NCI-H1436 (cell line): ENCODE data around the gene THAP3.

Experiments used
- DNase-seq: peaks from one replicate; lab custom pipeline; 2025; lab: John Stamatoyannopoulos, UW

THAP3 gene

DNA sequence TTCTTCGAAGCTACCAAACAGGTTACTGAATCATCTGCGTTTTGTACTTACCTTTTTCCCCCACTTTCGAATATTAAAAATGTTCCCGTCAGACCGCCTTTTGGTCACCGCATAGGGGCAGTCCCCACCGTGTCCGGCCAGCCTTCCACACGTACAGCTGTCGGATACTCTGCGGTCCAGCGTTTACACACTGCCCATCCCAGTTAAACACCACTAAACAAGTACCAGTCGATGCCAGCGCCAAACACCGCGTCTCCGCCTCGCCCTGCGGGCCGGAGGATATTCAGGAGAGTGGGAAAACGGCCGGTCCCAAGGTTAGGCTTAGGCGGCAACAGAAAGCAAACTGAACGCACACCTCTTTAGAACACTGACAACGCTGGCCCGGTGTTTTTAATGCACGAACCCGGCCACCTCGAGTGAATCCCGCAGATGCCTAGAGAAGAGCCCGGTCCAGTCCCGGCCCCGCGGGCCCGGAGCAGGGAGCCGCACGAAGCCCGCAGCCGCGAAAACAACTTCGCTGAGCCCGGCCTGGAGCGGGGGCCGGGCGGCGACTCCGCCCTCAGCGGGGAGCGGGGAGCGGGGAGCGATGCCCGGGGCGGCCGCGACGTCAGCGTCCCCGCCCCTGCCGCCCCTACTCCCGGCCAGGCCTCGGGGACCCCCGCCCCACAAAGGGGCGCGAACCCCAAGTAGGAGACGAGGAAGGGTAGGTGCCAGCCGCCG is 11.9 kb upstream of the THAP3 start:
- DNase-seq: no peak

GRCh38 chr1:6613361-6614018 is 11.2 kb upstream of the THAP3 start, which contains the start of gene PHF13:
TSS of gene PHF13 (plus strand) at chr1:6613731. CDS start at chr1:6614067, 336 bp downstream.
- DNase-seq: peak; percentile 98

GRCh38 chr1:6614019-6614928 is 10.4 kb upstream of the THAP3 start:
- no peak for DNase-seq

GRCh38 chr1:6614929-6615785 is 9.5 kb upstream of the THAP3 start:
- DNase-seq: no peak

- no peak for DNase-seq
Measured at GRCh38 chr1:6619045-6619444, 5.6 kb upstream of the THAP3 start.

DNA sequence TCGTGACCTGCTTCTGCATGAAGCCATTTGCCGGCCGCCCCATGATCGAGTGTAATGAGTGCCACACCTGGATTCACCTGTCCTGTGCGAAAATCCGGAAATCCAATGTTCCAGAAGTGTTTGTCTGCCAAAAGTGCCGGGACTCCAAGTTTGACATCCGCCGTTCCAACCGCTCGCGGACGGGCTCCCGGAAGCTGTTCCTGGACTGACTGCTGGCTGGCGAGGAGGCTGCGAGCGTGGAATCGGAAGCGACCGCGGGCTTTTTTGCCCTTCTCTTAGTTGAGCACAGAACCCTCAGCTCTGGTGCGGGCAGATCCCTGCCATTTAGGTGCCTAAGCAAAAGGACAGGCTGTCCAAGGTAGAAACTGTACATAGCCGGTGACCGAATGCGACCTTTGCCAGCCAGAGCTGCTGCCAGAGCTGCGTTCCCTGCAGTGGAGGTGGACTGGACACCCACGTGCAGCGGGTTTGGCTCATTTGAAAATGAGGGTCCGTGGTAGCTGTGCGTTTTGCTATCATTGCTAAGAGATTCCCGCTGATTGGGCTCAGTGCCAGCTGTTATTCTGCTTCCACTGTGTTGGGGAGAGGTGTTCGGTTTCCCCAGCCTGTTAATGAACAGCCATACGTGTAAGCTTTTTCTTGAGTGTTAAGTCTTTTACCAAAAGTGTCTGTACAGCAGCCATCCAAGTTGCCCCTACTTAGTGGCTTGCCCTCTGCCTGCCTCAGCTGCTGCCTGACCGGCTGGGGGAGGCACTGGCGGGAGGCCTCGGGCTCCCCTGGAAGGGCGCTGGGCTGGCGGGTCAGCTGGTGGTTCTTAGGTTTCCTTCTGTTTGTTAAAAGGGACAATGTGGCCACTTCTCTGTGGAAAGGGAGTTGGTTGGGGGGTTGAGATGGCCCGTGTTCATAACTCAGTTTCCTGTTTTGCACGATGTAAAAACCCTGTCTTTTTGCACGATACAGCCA is 3.0 kb upstream of the THAP3 start:
- no peak for DNase-seq

DNA sequence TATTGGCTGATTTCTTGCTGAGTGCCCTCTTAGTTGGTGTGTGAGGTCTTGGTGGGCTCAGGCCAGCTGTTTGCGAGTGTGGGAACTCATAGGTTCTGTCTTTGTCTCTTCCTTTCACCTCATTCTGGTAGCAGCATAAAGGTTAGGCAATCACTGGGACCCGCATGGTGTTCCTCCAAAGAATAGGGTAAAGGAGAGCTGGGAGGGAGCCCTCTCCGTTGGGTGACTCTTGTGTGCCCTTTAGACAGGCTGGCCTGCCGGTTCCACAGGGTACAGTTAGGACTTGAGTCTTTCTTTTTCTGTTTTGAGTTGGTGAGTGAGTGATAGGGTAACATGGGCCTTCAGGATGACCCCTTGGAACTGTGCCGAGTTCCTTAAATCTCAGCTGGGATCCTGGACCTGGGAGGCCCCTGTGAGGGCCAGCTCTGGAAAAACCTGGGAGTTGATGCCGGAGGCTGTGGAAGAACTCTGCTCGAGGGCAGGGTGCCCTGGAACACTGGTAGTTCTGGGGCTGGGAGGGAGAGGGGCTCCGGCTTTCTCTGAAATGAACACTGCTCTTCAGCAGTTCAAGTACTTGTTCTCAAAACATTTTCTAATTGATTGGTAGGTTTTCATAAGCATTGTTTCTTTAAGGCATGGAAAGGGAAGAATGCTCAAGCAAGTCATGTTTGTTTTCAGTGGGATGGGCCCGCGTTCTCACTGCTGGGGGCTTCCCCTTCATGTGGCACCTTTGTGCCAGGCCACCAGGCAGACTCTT is 2.1 kb upstream of the THAP3 start:
- DNase-seq: no peak

DNA sequence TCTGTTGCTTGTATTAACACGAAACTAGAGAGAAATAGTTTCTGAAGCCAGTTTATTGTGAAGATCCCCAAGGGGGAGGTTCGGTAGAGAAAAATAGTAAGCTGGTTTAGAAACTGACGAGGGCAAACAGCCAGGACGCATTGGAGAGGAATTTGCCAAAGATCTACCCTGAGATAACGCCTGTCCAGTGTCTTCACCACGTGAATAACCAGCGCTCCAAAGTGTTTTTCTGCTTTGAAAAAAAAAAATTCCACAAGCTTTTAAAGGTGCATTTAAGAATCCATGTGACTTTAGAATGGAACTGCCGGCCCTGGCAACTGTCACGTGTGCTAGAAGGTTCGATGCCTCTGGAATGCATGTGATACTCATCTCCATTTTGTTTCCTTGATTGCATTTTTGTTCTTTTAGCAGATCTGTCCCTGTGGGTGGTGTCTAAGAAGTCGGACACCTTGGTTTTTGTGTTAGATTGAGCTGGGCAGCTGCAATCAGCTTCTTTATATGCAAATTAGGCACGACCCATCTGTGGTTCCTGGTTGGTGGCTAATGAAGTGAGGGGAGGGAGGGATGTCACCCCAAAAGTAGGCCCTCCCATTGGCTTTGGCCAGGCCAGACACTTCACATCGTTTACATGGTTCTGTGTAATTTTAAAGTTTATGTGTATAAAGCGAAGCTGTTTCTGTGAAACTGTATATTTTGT is 1.3 kb upstream of the THAP3 start:
- no peak for DNase-seq

- DNase-seq: peak; percentile 21
Measured at GRCh38 chr1:6625584-6626149, 999 bp downstream of the THAP3 start.

DNA sequence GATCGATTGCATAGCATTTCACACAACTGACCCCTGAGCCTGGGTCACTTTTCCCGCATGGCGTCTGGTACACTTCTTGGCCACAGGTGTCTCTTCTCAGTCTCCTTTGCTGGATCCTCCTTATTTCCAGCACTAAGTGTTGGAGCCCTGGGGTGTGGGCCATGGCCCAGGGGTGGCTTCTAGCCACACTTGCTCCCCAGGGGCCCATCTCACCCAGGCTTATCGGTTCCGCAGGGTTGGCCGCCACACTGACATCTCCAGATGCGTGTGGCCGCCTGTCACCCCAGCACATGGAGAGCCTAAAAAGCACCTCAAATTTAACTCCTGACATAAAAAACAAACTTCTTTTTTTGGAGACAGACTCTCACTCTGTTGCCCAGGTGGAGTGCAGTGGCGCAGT is 2.4 kb downstream of the THAP3 start:
- no peak for DNase-seq

GRCh38 chr1:6627841-6628545 is 3.3 kb downstream of the THAP3 start:
- no peak for DNase-seq

GRCh38 chr1:6628971-6629479 is 4.4 kb downstream of the THAP3 start:
- DNase-seq: no peak

GRCh38 chr1:6630027-6630426 is 5.4 kb downstream of the THAP3 start:
- no peak for DNase-seq

DNA sequence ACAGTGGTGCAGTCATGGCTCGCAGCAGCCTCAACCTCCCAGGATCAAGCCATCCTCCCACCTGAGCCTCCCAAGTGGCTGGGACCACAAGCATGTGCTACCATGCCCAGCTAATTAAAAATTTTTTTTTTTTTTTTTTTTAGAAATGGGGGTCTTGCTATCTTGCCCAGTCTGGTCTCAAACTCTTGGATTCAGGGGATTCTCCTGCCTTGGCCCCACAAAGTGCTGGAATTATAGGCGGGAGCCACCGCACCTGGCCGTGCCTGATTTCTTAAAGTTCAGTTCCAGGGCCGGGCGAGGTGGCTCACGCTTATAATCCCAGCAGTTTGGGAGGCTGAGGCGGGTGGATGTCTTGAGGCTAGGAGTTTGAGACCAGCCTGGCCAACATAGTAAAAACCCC is 6.4 kb downstream of the THAP3 start:
- no peak for DNase-seq

GRCh38 chr1:6632588-6633514 is 8.2 kb downstream of the THAP3 start:
- DNase-seq: no peak

GRCh38 chr1:6634371-6635052 is 9.8 kb downstream of the THAP3 start:
- DNase-seq: no peak
